CD4-positive, alpha-beta T cell treated with Interleukin-15 for 4 hours (primary cell): ENCODE data around the gene NAGK.
A peak's percentile ranks its signal among the peaks of the same experiment; 100 is the strongest.
"Not testable (repeated sequence)": the region's sequence is repeated elsewhere in the genome, so short reads cannot be mapped to it uniquely, and the experiment has no call there.

Experiments
- DNase-seq: peaks from one replicate; pipeline ENCODE4 v3.0.0-alpha.2; 2020; ENCODE audit warnings: low spot score

NAGK gene

GRCh38 chr2:71068218-71069035 lies at the start of gene NAGK:
NAGK (plus strand) TSS chr2:71068648; CDS start chr2:71068684, 36 bp downstream.
- DNase-seq: peak; percentile 97

GRCh38 chr2:71019989-71020388 lies 48.5 kb upstream of the NAGK start:
- DNase-seq: not testable (repeated sequence)

GRCh38 chr2:71021394-71021793 lies 47.1 kb upstream of the NAGK start:
- DNase-seq: not testable (repeated sequence)

- DNase-seq: peak; percentile 74
Measured at GRCh38 chr2:71023553-71024243, 44.8 kb upstream of the NAGK start.

GRCh38 chr2:71036296-71036695 lies 32.2 kb upstream of the NAGK start:
- not testable (repeated sequence) for DNase-seq

GRCh38 chr2:71042287-71042686 lies 26.2 kb upstream of the NAGK start:
- DNase-seq: no peak

- no peak for DNase-seq
Measured at GRCh38 chr2:71043531-71044407, 24.7 kb upstream of the NAGK start.

GRCh38 chr2:71045151-71045550 lies 23.3 kb upstream of the NAGK start:
- no peak for DNase-seq

- DNase-seq: no peak
Measured at GRCh38 chr2:71045865-71046548, 22.4 kb upstream of the NAGK start.

GRCh38 chr2:71048096-71048495 lies 20.4 kb upstream of the NAGK start:
- no peak for DNase-seq

GRCh38 chr2:71049704-71050360 lies 18.6 kb upstream of the NAGK start:
- peak; percentile 56 for DNase-seq

GRCh38 chr2:71055206-71055740 lies 13.2 kb upstream of the NAGK start:
- not testable (repeated sequence) for DNase-seq

- DNase-seq: no peak
Measured at GRCh38 chr2:71060211-71060610, 8.2 kb upstream of the NAGK start.

GRCh38 chr2:71060871-71061270 lies 7.6 kb upstream of the NAGK start:
- no peak for DNase-seq

GRCh38 chr2:71063216-71063615 lies 5.2 kb upstream of the NAGK start:
- DNase-seq: no peak

- no peak for DNase-seq
Measured at GRCh38 chr2:71064110-71064611, 4.3 kb upstream of the NAGK start.

- no peak for DNase-seq
Measured at GRCh38 chr2:71064754-71065621, 3.5 kb upstream of the NAGK start.

- no peak for DNase-seq
Measured at GRCh38 chr2:71066856-71067255, 1.6 kb upstream of the NAGK start.

- no peak for DNase-seq
Measured at GRCh38 chr2:71067567-71068217, 756 bp upstream of the NAGK start.
